GM23248 (cell line): ENCODE measurements around the gene KLHL36. TPM values are rescaled to one million over a fixed set of nuclear protein-coding genes. Genes with fewer than 3 reads are reported as not detected.

Source experiments
- DNase-seq: peaks from one replicate; pipeline ENCODE4 v3.0.0-alpha.2; 2015
- H2AFZ ChIP-seq: fragments of 200-600 bp; sonication (generic); 2 replicates; pipeline ENCODE4 v1.6.1; 2016; ENCODE audit warnings: antibody characterized with exemption
- H3F3A ChIP-seq: fragments of 200-600 bp; sonication (generic); 2 replicates; pipeline ENCODE4 v1.6.1; 2016; ENCODE audit warnings: mild to moderate bottlenecking, antibody characterized with exemption, mixed run types; ENCODE audit not compliant: insufficient read depth
- H3K27ac ChIP-seq: fragments of 200-600 bp; sonication (generic); 2 replicates; pipeline ENCODE4 v1.5.1; 2016; ENCODE audit warnings: mild to moderate bottlenecking
- H3K27me3 ChIP-seq: fragments of 200-600 bp; sonication (generic); replicated peaks from 2 replicates; pipeline ENCODE4 v1.6.1; 2016; ENCODE audit warnings: mild to moderate bottlenecking; ENCODE audit not compliant: insufficient read depth
- H3K36me3 ChIP-seq: fragments of 200-600 bp; sonication (generic); 2 replicates; pipeline ENCODE4 v1.6.1; 2016; ENCODE audit warnings: low read depth, mild to moderate bottlenecking
- H3K4me1 ChIP-seq: fragments of 200-600 bp; sonication (generic); 2 replicates; pipeline ENCODE4 v1.6.1; 2016; ENCODE audit warnings: mild to moderate bottlenecking; ENCODE audit not compliant: insufficient read depth
- H3K4me2 ChIP-seq: fragments of 200-600 bp; sonication (generic); one replicate; pipeline ENCODE4 v1.6.1; 2016; ENCODE audit warnings: mild to moderate bottlenecking; ENCODE audit not compliant: unreplicated experiment
- H3K4me3 ChIP-seq: fragments of 200-600 bp; sonication (generic); 2 replicates; pipeline ENCODE4 v1.5.1; 2016; ENCODE audit warnings: mild to moderate bottlenecking
- H3K79me2 ChIP-seq: fragments of 200-600 bp; sonication (generic); 2 replicates; pipeline ENCODE4 v1.6.1; 2016; ENCODE audit warnings: mild to moderate bottlenecking; ENCODE audit not compliant: insufficient read depth
- H3K9ac ChIP-seq: fragments of 200-600 bp; sonication (generic); 2 replicates; pipeline ENCODE4 v1.6.1; 2016; ENCODE audit warnings: mild to moderate bottlenecking
- H3K9me2 ChIP-seq: fragments of 200-600 bp; sonication (generic); 2 replicates; pipeline ENCODE4 v1.6.1; 2016; ENCODE audit warnings: mixed run types, mild to moderate bottlenecking, moderate library complexity; ENCODE audit not compliant: insufficient read depth
- H3K9me3 ChIP-seq: fragments of 200-600 bp; sonication (generic); one replicate; pipeline ENCODE4 v1.6.1; 2017; ENCODE audit warnings: low read depth
- H4K20me1 ChIP-seq: fragments of 200-600 bp; sonication (generic); 2 replicates; pipeline ENCODE4 v1.6.0; 2016; ENCODE audit not compliant: insufficient read depth
- EZH2 ChIP-seq: fragments of 200-600 bp; sonication (generic); IDR thresholded peaks from 2 replicates; pipeline ENCODE4 v1.6.1; 2018; ENCODE audit warnings: antibody characterized with exemption, mild to moderate bottlenecking; ENCODE audit not compliant: insufficient read depth, poor library complexity, severe bottlenecking
- EZH2phosphoT487 ChIP-seq: fragments of 200-600 bp; sonication (generic); IDR thresholded peaks from 2 replicates; pipeline ENCODE4 v1.6.1; 2018; ENCODE audit warnings: antibody characterized with exemption, moderate library complexity, mild to moderate bottlenecking, low read depth; ENCODE audit not compliant: insufficient read depth
- WGBS, 2 experiments: methylation state at CpG; one replicate each; pipeline ENCODE4 v1.1.6; 2015 to 2017; ENCODE audit warnings: low lambda C conversion rate in 2 of 2, low coverage in 1 of 2; ENCODE audit errors: missing lambda C conversion rate in 2 of 2; 5-methylcytosine and 5-hydroxymethylcytosine counted together
- in situ Hi-C: fragments of 300-500 bp; cut with MboI; formaldehyde crosslinking; loops from 2 replicates; pipeline ENCODE4 v1.15.0; 2020
- polyA plus RNA-seq: library from polyadenylated mRNA; unstranded; fragments of >200 nt; fragmentation: Nextera tagmentation; extraction: Ambion mirVana; gene quantifications from 2 replicates; pipeline ENCODE4 v1.2.1, GENCODE V29; 2016
- total RNA-seq: library from RNA; depleted of rRNA; stranded (reverse); fragments of >200 nt; shearing (Covaris generic); gene quantifications from 2 replicates; pipeline ENCODE4 v1.2.3, GENCODE V29; 2014

KLHL36 gene
- total and polyA plus RNA-seq, 2 experiments from 2014 or later = 18.1 to 83.9 TPM

- no peak overlapping the region for H2AFZ ChIP-seq
- no peak overlapping the region for H3K4me2 ChIP-seq
- no peak overlapping the region for H3K9ac ChIP-seq
- TF ChIP-seq EZH2phosphoT487 = no peak
- no peak for TF ChIP-seq EZH2
- no peak for DNase-seq
- H3K79me2 ChIP-seq = peaks cover 15% of the 10 kb centered on the region; the same call in 1 of the 2 replicates
- 75 to 78% methylated on average over 9 of the region's 9 CpGs for WGBS, 2 experiments
- H4K20me1 ChIP-seq = no peaks in the 10 kb centered on the region
- no peak overlapping the region for H3K4me3 ChIP-seq
- H3F3A ChIP-seq = no peaks in the 10 kb centered on the region
- 0 out of 2 replicates have a peak, but pooled peaks cover 3% of the 10 kb centered on the region for H3K4me1 ChIP-seq
- H3K9me2 ChIP-seq = no peaks in the 10 kb centered on the region
- no peak overlapping the region for H3K27ac ChIP-seq
- H3K27me3 ChIP-seq = no peaks in the 10 kb centered on the region
- no peaks in the 10 kb centered on the region for H3K9me3 ChIP-seq
- peaks cover 34% of the 10 kb centered on the region; the same call in 1 of the 2 replicates for H3K36me3 ChIP-seq
- in situ Hi-C loops = no loop called here
Measured at GRCh38 chr16:84663433-84664101, 15.3 kb downstream of the KLHL36 start.

- DNase-seq = no peak
- in situ Hi-C loops = no loop called here
- 0 out of 2 replicates have a peak, but pooled peaks cover 3% of the 10 kb centered on the region for H3K4me1 ChIP-seq
- peaks cover 13% of the 10 kb centered on the region; the same call in 1 of the 2 replicates for H3K79me2 ChIP-seq
- no peak overlapping the region for H3K27ac ChIP-seq
- H3K9me3 ChIP-seq = no peaks in the 10 kb centered on the region
- peaks cover 32% of the 10 kb centered on the region; the same call in 1 of the 2 replicates for H3K36me3 ChIP-seq
- WGBS, 2 experiments = 94 to 98% methylated on average over 2 of the region's 2 CpGs
- no peaks in the 10 kb centered on the region for H4K20me1 ChIP-seq
- no peaks in the 10 kb centered on the region for H3F3A ChIP-seq
- H2AFZ ChIP-seq = no peak overlapping the region
- no peak overlapping the region for H3K9ac ChIP-seq
- H3K4me3 ChIP-seq = no peak overlapping the region
- TF ChIP-seq EZH2phosphoT487 (no peak), EZH2 (no peak)
- no peaks in the 10 kb centered on the region for H3K27me3 ChIP-seq
- H3K4me2 ChIP-seq = no peak overlapping the region
- no peaks in the 10 kb centered on the region for H3K9me2 ChIP-seq
Measured at GRCh38 chr16:84665359-84665758, 17.0 kb downstream of the KLHL36 start.

- Histone ChIP-seq H4K20me1 (no peaks in the 10 kb centered on the region), H3K9ac (no peak overlapping the region)
- TF ChIP-seq EZH2phosphoT487 (no peak), EZH2 (no peak)
Measured at GRCh38 chr16:84665843-84666242, 17.5 kb downstream of the KLHL36 start.

GRCh38 chr16:84667600-84668309 is 19.4 kb downstream of the KLHL36 start:
- no peaks in the 10 kb centered on the region for H4K20me1 ChIP-seq
- H3K79me2 ChIP-seq = no peaks in the 10 kb centered on the region
- no peak overlapping the region for H3K4me2 ChIP-seq
- TF ChIP-seq EZH2phosphoT487 (no peak), EZH2 (no peak)
- no peaks in the 10 kb centered on the region for H3K9me3 ChIP-seq
- H3K9me2 ChIP-seq = no peaks in the 10 kb centered on the region
- H3K4me1 ChIP-seq = no peaks in the 10 kb centered on the region
- DNase-seq = no peak
- H3K9ac ChIP-seq = no peak overlapping the region
- no peaks in the 10 kb centered on the region for H3K27me3 ChIP-seq
- no peak overlapping the region for H2AFZ ChIP-seq
- 78 to 80% methylated on average over 16 of the region's 16 CpGs for WGBS, 2 experiments
- H3F3A ChIP-seq = 0 out of 2 replicates have a peak, but pooled peaks cover 5% of the 10 kb centered on the region
- in situ Hi-C loops = no loop called here
- no peak overlapping the region for H3K4me3 ChIP-seq
- no peak overlapping the region for H3K27ac ChIP-seq
- peaks cover 19% of the 10 kb centered on the region; the same call in 1 of the 2 replicates for H3K36me3 ChIP-seq

More at GRCh38 chr16:84665843-84666242, 17.5 kb downstream of the KLHL36 start:
- Histone ChIP-seq H3K9me3 (no peaks in the 10 kb centered on the region), H3K4me3 (no peak overlapping the region), H3K27me3 (no peaks in the 10 kb centered on the region), H3K36me3 (peaks cover 32% of the 10 kb centered on the region; the same call in 1 of the 2 replicates), H3K79me2 (peaks cover 12% of the 10 kb centered on the region; the same call in 1 of the 2 replicates), H3K27ac (no peak overlapping the region), H3K4me1 (0 out of 2 replicates have a peak, but pooled peaks cover 2% of the 10 kb centered on the region), H2AFZ (no peak overlapping the region), H3F3A (no peaks in the 10 kb centered on the region), H3K4me2 (no peak overlapping the region), H3K9me2 (no peaks in the 10 kb centered on the region)
- DNase-seq = no peak
- 100% methylated on average over 5 to 7 of the region's 7 CpGs for WGBS, 2 experiments
- in situ Hi-C loops = no loop called here
